HG02884 (cell line): Measurements from ENCODE around the gene BRSK2.

Source experiments
- ATAC-seq: cut with Tn5 transposase; IDR thresholded peaks from one replicate; pipeline ENCODE4 v1.9.1; 2021; ENCODE audit warnings: mild to moderate bottlenecking, moderate library complexity; ENCODE audit not compliant: unreplicated experiment

Gene BRSK2

GRCh38 chr11:1496091-1496760 lies 106.5 kb downstream of the BRSK2 start:
- no peak for ATAC-seq

- ATAC-seq = no peak
Measured at GRCh38 chr11:1496761-1497095, 107.0 kb downstream of the BRSK2 start.

GRCh38 chr11:1497600-1497999 lies 107.9 kb downstream of the BRSK2 start:
- ATAC-seq = no peak

- no peak for ATAC-seq
Measured at GRCh38 chr11:1498262-1498661, 108.5 kb downstream of the BRSK2 start.

- no peak for ATAC-seq
Measured at GRCh38 chr11:1499261-1499890, 109.6 kb downstream of the BRSK2 start.

- ATAC-seq = no peak
Measured at GRCh38 chr11:1499899-1500298, 110.2 kb downstream of the BRSK2 start.

GRCh38 chr11:1500466-1501420 lies 111.0 kb downstream of the BRSK2 start:
- no peak for ATAC-seq

GRCh38 chr11:1501421-1502167 lies 111.9 kb downstream of the BRSK2 start:
- no peak for ATAC-seq

- no peak for ATAC-seq
Measured at GRCh38 chr11:1502168-1502953, 112.6 kb downstream of the BRSK2 start.

- no peak for ATAC-seq
Measured at GRCh38 chr11:1502954-1503707, 113.4 kb downstream of the BRSK2 start.

- ATAC-seq = no peak
Measured at GRCh38 chr11:1503708-1504104, 114.0 kb downstream of the BRSK2 start.

GRCh38 chr11:1504138-1504537 lies 114.4 kb downstream of the BRSK2 start:
- ATAC-seq = no peak

GRCh38 chr11:1504581-1505290 lies 115.0 kb downstream of the BRSK2 start:
- no peak for ATAC-seq

GRCh38 chr11:1505480-1505879 lies 115.7 kb downstream of the BRSK2 start:
- ATAC-seq = no peak

- ATAC-seq = no peak
Measured at GRCh38 chr11:1506981-1507380, 117.2 kb downstream of the BRSK2 start.

- no peak for ATAC-seq
Measured at GRCh38 chr11:1507381-1508140, 117.8 kb downstream of the BRSK2 start.

- no peak for ATAC-seq
Measured at GRCh38 chr11:1508491-1508891, 118.8 kb downstream of the BRSK2 start.

- ATAC-seq = no peak
Measured at GRCh38 chr11:1508986-1509385, 119.3 kb downstream of the BRSK2 start.
